Hematopoietic multipotent progenitor cell (in vitro differentiated cells): Measurements from ENCODE around the gene TRIP6. TPM values are rescaled to one million over a fixed set of nuclear protein-coding genes. Genes with fewer than 3 reads are reported as not detected.
A peak's percentile ranks its signal among the peaks of the same experiment; 100 is the strongest.
"Not testable (repeated sequence)": the region's sequence is repeated elsewhere in the genome, so short reads cannot be mapped to it uniquely, and the experiment has no call there.

ENCODE experiments used
- DNase-seq, 3 donors: peaks; one replicate each; pipeline ENCODE4 v3.0.0-alpha.2; 2011 to 2015; ENCODE audit warnings: low read depth in 2 of 3, low spot score in 2 of 3
- small RNA-seq: library from RNA; depleted of rRNA; stranded (forward); fragments of <200 nt; gene quantifications from one replicate; pipeline ENCODE3, GENCODE V24; 2012
- total RNA-seq: library from RNA; depleted of rRNA; stranded (reverse); fragments of >200 nt; gene quantifications from one replicate; pipeline ENCODE4 v1.2.3, GENCODE V29; 2012

Gene TRIP6
- total RNA-seq, 1 donor: 44.7 TPM

- no peak for DNase-seq
Observed at GRCh38 chr7:100902638-100903037, 35.5 kb downstream of the TRIP6 start.

GRCh38 chr7:100908512-100908911 lies 41.3 kb downstream of the TRIP6 start:
- DNase-seq: no peak

- DNase-seq: peak in 2 of 3 donors; percentile 42 to 67
Observed at GRCh38 chr7:100910443-100910842, 43.3 kb downstream of the TRIP6 start.

GRCh38 chr7:100911484-100911883 lies 44.3 kb downstream of the TRIP6 start:
- DNase-seq: no peak

- no peak for DNase-seq
Observed at GRCh38 chr7:100914208-100914878, 47.2 kb downstream of the TRIP6 start.

- DNase-seq: no peak
Observed at GRCh38 chr7:100914879-100915447, 47.8 kb downstream of the TRIP6 start.

- DNase-seq: not testable (repeated sequence)
Observed at GRCh38 chr7:100919335-100919734, 52.1 kb downstream of the TRIP6 start.

GRCh38 chr7:100919779-100920437 lies 52.7 kb downstream of the TRIP6 start:
- not testable (repeated sequence) for DNase-seq

- no peak for DNase-seq
Observed at GRCh38 chr7:100921039-100921438, 53.9 kb downstream of the TRIP6 start.

Small RNA genes lying within 50 kb of the gene (small RNA-seq; reads per million reads assigned to genes)
- not detected for gene RN7SL549P
- gene RN7SL750P: not detected

Other genes with a start within 250 kb of the TRIP6 start
- 51.7 TPM for gene TFR2, start 225.8 kb upstream of the TRIP6 start, total RNA-seq
- gene ACTL6B, start 210.9 kb upstream of the TRIP6 start, total RNA-seq: not detected
- 121 TPM for gene GNB2, start 193.6 kb upstream of the TRIP6 start, total RNA-seq
- gene GIGYF1, start 173.1 kb upstream of the TRIP6 start, total RNA-seq: 36.9 TPM
- gene POP7, start 161.3 kb upstream of the TRIP6 start, total RNA-seq: 31.8 TPM
- gene EPO, start 146.9 kb upstream of the TRIP6 start, total RNA-seq: not detected
- gene ZAN, start 133.8 kb upstream of the TRIP6 start, total RNA-seq: 0.27 TPM
- gene EPHB4, start 39.9 kb upstream of the TRIP6 start, total RNA-seq: 20.5 TPM
- 27.2 TPM for gene SLC12A9, start 14.7 kb upstream of the TRIP6 start, total RNA-seq
- 67.6 TPM for gene SRRT, start 7.7 kb downstream of the TRIP6 start, total RNA-seq
- 4.6 TPM for gene UFSP1, start 22.3 kb downstream of the TRIP6 start, total RNA-seq
- gene ACHE, start 28.5 kb downstream of the TRIP6 start, total RNA-seq: 0.27 TPM
- under 0.01 TPM for gene MUC3A, start 82.1 kb downstream of the TRIP6 start, total RNA-seq
- 0.27 TPM for gene MUC12, start 102.2 kb downstream of the TRIP6 start, total RNA-seq
- gene MUC17, start 152.7 kb downstream of the TRIP6 start, total RNA-seq: under 0.01 TPM
- gene TRIM56, start 218.1 kb downstream of the TRIP6 start, total RNA-seq: 22.4 TPM